BLaER1 (cell line): ENCODE data around the gene SLIT3.

ENCODE experiments used
- H3K27ac ChIP-seq: shearing (Covaris generic); formaldehyde crosslinking; 2 replicates; pipeline ENCODE4 v1.8.1; 2022
- H3K27me3 ChIP-seq: shearing (Covaris generic); formaldehyde crosslinking; 2 replicates; pipeline ENCODE4 v1.8.1; 2022
- H3K36me3 ChIP-seq: shearing (Covaris generic); formaldehyde crosslinking; 2 replicates; pipeline ENCODE4 v1.8.1; 2022
- H3K4me1 ChIP-seq: shearing (Covaris generic); formaldehyde crosslinking; 2 replicates; pipeline ENCODE4 v1.8.1; 2022
- H3K4me2 ChIP-seq: shearing (Covaris generic); formaldehyde crosslinking; 2 replicates; pipeline ENCODE4 v1.8.1; 2022
- H3K4me3 ChIP-seq: shearing (Covaris generic); formaldehyde crosslinking; 2 replicates; pipeline ENCODE4 v1.8.1; 2022
- H3K9ac ChIP-seq: shearing (Covaris generic); formaldehyde crosslinking; 2 replicates; pipeline ENCODE4 v1.8.1; 2022
- H3K9me3 ChIP-seq: shearing (Covaris generic); formaldehyde crosslinking; 2 replicates; pipeline ENCODE4 v1.8.1; 2022
- H4K20me1 ChIP-seq: shearing (Covaris generic); formaldehyde crosslinking; 2 replicates; pipeline ENCODE4 v1.8.1; 2022
- Cebpa-rat ChIP-seq: shearing (Covaris generic); IDR thresholded peaks from 2 replicates; pipeline ENCODE4 v1.8.1; 2022

The SLIT3 gene

GRCh38 chr5:168816661-168817060 lies 484.3 kb downstream of the SLIT3 start:
- Histone ChIP-seq H4K20me1 (no peaks in the 10 kb centered on the region), H3K27me3 (no peaks in the 10 kb centered on the region), H3K9me3 (no peaks in the 10 kb centered on the region), H3K4me3 (no peak overlapping the region), H3K4me2 (no peak overlapping the region), H3K36me3 (no peaks in the 10 kb centered on the region), H3K4me1 (peaks cover 30% of the 10 kb centered on the region), H3K9ac (no peak overlapping the region), H3K27ac (no peak overlapping the region)
- TF ChIP-seq Cebpa-rat = no peak

- Histone ChIP-seq H3K4me2 (no peak overlapping the region), H3K27ac (no peak overlapping the region), H3K9ac (no peak overlapping the region), H3K4me3 (no peak overlapping the region), H3K27me3 (no peaks in the 10 kb centered on the region), H4K20me1 (no peaks in the 10 kb centered on the region), H3K36me3 (no peaks in the 10 kb centered on the region), H3K4me1 (peaks cover 19% of the 10 kb centered on the region), H3K9me3 (no peaks in the 10 kb centered on the region)
- TF ChIP-seq Cebpa-rat = no peak
These were observed 487.6 kb downstream of the SLIT3 start for GRCh38 chr5:168813184-168813968.

DNA sequence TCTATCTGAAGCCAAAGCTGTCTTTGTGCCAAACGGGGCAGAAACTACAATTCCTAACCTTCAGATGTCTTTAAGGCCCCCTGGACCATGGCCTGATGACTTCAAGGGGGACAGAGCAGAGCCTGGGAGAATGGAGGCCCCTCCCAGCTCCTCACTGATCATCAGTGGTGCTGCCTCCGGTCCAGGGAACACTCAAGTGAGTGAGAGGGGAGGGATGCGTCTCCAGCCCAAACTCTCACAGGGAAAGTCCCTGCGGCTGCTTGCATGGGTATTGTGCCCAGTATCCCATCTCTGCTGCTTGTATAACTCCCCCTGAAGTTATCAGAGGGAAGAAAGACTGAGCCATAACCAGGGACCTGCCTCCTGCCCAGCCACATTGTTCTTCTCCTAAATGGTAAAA lies 490.3 kb downstream of the SLIT3 start:
- Histone ChIP-seq H4K20me1 (no peaks in the 10 kb centered on the region), H3K27ac (no peak overlapping the region), H3K9me3 (no peaks in the 10 kb centered on the region), H3K4me3 (no peak overlapping the region), H3K27me3 (no peaks in the 10 kb centered on the region), H3K9ac (no peak overlapping the region), H3K36me3 (no peaks in the 10 kb centered on the region), H3K4me1 (no peaks in the 10 kb centered on the region), H3K4me2 (no peak overlapping the region)
- TF ChIP-seq Cebpa-rat = no peak

DNA sequence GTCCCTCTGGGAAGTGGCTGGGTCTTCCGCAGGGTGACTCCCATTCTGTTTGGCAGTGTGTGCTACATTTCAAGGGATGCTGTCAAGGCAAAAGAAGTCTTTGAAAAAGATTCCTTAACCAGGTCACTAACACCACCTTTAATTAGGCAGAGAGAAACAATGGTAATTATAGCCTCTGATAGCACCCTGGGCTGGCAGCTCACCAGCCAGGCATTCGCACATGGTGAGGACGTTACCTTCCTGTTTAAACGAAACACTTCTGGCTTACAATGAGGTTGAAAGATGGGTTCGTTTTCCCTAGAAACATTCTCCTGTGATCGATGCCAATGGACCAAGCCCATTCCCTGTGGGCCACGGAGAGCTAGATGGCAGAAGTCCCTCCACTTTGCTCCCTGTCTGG lies 491.7 kb downstream of the SLIT3 start:
- H3K9ac ChIP-seq = no peak overlapping the region
- H3K4me3 ChIP-seq = no peak overlapping the region
- no peak overlapping the region for H3K4me2 ChIP-seq
- H3K4me1 ChIP-seq = no peaks in the 10 kb centered on the region
- no peak overlapping the region for H3K27ac ChIP-seq
- H3K27me3 ChIP-seq = no peaks in the 10 kb centered on the region
- H3K36me3 ChIP-seq = no peaks in the 10 kb centered on the region
- no peaks in the 10 kb centered on the region for H3K9me3 ChIP-seq
- TF ChIP-seq Cebpa-rat = no peak
- H4K20me1 ChIP-seq = no peaks in the 10 kb centered on the region

DNA sequence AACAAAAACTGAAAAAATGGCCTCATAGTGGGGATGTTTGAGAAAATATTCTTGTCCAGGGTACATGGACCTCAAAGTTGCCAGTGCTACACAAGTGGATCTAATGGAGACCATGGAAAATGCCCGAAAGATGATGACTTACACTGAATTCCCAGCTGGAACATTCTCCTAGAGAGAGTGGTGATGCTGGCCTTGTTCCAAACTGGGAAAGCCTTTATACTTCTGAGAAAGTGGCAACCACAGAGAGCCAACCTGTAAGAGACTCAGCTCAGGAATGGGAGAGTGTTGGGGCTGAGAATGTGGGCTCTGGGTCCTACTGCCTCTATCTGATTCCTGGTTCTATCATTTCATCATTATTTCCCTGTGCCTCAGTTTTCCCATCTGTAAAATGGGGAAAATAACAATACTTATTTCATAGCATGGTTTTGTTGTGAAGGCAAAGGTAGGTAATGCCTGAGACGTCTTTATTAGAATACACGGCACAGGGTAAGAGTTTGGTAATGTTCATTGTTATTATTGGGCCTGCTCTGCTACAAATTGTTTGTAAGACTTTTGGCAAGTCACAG lies 492.8 kb downstream of the SLIT3 start:
- H3K9ac ChIP-seq = no peak overlapping the region
- H3K27ac ChIP-seq = no peak overlapping the region
- no peaks in the 10 kb centered on the region for H3K9me3 ChIP-seq
- no peaks in the 10 kb centered on the region for H3K4me1 ChIP-seq
- H4K20me1 ChIP-seq = no peaks in the 10 kb centered on the region
- no peaks in the 10 kb centered on the region for H3K27me3 ChIP-seq
- no peak for TF ChIP-seq Cebpa-rat
- no peak overlapping the region for H3K4me3 ChIP-seq
- H3K36me3 ChIP-seq = no peaks in the 10 kb centered on the region
- H3K4me2 ChIP-seq = no peak overlapping the region

- TF ChIP-seq Cebpa-rat = no peak
- Histone ChIP-seq H4K20me1 (no peaks in the 10 kb centered on the region), H3K4me2 (no peak overlapping the region), H3K27ac (no peak overlapping the region), H3K27me3 (no peaks in the 10 kb centered on the region), H3K36me3 (no peaks in the 10 kb centered on the region), H3K4me3 (no peak overlapping the region), H3K4me1 (no peaks in the 10 kb centered on the region), H3K9ac (no peak overlapping the region), H3K9me3 (no peaks in the 10 kb centered on the region)
These were observed 493.7 kb downstream of the SLIT3 start for GRCh38 chr5:168807287-168807686.

DNA sequence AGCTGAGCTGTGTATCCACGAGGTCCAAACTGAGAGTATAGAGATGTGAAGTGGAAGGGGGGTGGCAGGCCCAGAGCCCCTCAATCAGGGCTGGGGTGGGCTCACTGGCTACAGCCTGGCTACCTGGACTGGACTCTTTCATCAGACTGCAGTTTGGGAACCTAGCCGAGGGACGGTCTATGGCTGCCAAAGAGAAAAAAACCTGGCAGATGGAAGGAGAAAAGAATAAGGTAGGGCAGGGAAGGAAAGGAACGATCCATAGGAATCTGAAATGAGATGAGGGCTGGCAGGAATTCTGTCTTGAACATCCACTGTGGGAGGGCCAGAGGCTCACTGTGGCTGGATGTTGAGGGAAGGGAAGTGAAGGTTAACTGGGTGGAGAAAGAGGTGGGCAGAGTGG lies 497.4 kb downstream of the SLIT3 start:
- Histone ChIP-seq H4K20me1 (no peaks in the 10 kb centered on the region), H3K4me3 (no peak overlapping the region), H3K27ac (no peak overlapping the region), H3K4me2 (no peak overlapping the region), H3K27me3 (no peaks in the 10 kb centered on the region), H3K9ac (no peak overlapping the region), H3K36me3 (no peaks in the 10 kb centered on the region), H3K9me3 (no peaks in the 10 kb centered on the region), H3K4me1 (no peaks in the 10 kb centered on the region)
- TF ChIP-seq Cebpa-rat = no peak

DNA sequence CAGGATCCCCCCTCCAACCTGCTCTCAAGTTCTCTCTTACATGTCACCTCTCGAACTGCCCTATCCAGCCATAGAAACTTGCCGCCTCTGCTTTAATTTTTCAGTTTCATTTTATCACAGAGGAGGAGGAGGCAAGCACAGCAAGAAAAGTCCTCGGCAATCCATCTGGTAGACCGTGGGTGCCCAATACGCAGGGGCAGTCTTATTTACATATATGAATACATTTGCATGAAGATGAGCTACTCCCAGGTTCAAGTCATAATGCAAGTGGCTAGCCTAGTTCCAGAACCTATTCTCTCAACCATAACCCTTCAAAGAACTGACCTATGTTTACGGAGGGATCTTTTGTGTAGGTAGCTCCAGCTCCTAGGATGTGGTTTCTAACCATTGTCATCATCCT lies 498.6 kb downstream of the SLIT3 start:
- H4K20me1 ChIP-seq = no peaks in the 10 kb centered on the region
- H3K4me2 ChIP-seq = no peak overlapping the region
- no peaks in the 10 kb centered on the region for H3K4me1 ChIP-seq
- H3K4me3 ChIP-seq = no peak overlapping the region
- H3K9me3 ChIP-seq = no peaks in the 10 kb centered on the region
- H3K27ac ChIP-seq = no peak overlapping the region
- H3K27me3 ChIP-seq = no peaks in the 10 kb centered on the region
- TF ChIP-seq Cebpa-rat = no peak
- H3K9ac ChIP-seq = no peak overlapping the region
- no peaks in the 10 kb centered on the region for H3K36me3 ChIP-seq

GRCh38 chr5:168801567-168801966 lies 499.4 kb downstream of the SLIT3 start:
- H3K4me1 ChIP-seq = no peaks in the 10 kb centered on the region
- H3K27me3 ChIP-seq = no peaks in the 10 kb centered on the region
- no peak for TF ChIP-seq Cebpa-rat
- no peaks in the 10 kb centered on the region for H3K9me3 ChIP-seq
- no peak overlapping the region for H3K4me2 ChIP-seq
- H4K20me1 ChIP-seq = no peaks in the 10 kb centered on the region
- H3K9ac ChIP-seq = no peak overlapping the region
- H3K4me3 ChIP-seq = no peak overlapping the region
- no peak overlapping the region for H3K27ac ChIP-seq
- H3K36me3 ChIP-seq = no peaks in the 10 kb centered on the region

- TF ChIP-seq Cebpa-rat = no peak
- H3K4me2 ChIP-seq = no peak overlapping the region
- H3K27ac ChIP-seq = no peak overlapping the region
- no peaks in the 10 kb centered on the region for H3K4me1 ChIP-seq
- H3K4me3 ChIP-seq = no peak overlapping the region
- H4K20me1 ChIP-seq = no peaks in the 10 kb centered on the region
- H3K36me3 ChIP-seq = no peaks in the 10 kb centered on the region
- no peaks in the 10 kb centered on the region for H3K9me3 ChIP-seq
- H3K27me3 ChIP-seq = no peaks in the 10 kb centered on the region
- no peak overlapping the region for H3K9ac ChIP-seq
These were observed 500.2 kb downstream of the SLIT3 start for GRCh38 chr5:168800701-168801100.
